Measurements from ENCODE around the gene TPRN.
"Not testable (repeated sequence)": the region's sequence is repeated elsewhere in the genome, so short reads cannot be mapped to it uniquely, and the experiment has no call there.

The TPRN gene

DNA sequence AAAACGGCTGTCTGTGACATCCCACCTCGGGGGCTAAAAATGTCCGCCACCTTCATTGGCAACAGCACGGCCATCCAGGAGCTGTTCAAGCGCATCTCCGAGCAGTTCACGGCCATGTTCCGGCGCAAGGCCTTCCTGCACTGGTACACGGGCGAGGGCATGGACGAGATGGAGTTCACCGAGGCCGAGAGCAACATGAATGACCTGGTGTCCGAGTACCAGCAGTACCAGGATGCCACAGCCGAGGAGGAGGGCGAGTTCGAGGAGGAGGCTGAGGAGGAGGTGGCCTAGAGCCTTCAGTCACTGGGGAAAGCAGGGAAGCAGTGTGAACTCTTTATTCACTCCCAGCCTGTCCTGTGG is 42.7 kb upstream of the TPRN start:
- 0 out of 2 replicates have a peak, but pooled peaks have one; percentile 27 for TF ChIP-seq POU2F2 (IDR thresholded peaks at IDR 0.05; ENCODE audit: low read depth, low read length)
- FAIRE-seq: not testable (repeated sequence)

DNA sequence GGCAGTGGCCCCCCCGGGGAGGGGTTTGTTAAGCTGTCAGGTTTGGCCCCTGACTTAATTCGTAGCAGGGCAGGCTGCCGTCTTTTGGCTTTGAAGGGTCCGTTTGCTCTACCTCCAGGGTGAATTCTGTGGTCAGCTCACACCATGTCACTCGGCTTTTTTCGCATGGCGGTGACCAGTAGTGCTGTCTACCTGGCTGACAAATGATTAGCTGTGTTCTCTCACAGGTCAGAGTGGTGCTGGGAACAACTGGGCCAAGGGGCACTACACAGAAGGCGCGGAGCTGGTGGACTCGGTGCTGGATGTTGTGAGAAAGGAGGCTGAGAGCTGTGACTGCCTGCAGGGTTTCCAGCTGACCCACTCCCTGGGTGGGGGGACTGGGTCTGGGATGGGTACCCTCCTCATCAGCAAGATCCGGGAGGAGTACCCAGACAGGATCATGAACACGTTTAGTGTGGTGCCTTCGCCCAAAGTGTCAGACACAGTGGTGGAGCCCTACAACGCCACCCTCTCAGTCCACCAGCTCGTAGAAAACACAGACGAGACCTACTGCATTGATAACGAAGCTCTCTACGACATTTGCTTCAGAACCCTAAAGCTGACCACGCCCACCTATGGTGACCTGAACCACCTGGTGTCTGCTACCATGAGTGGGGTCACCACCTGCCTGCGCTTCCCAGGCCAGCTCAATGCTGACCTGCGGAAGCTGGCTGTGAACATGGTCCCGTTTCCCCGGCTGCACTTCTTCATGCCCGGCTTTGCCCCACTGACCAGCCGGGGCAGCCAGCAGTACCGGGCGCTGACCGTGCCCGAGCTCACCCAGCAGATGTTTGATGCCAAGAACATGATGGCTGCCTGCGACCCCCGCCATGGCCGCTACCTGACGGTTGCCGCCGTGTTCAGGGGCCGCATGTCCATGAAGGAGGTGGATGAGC is 42.0 kb upstream of the TPRN start:
- TF ChIP-seq TAF1 (IDR thresholded peaks at IDR 0.05; ENCODE audit: low read depth, low read length) (no peak), POU2F2 (IDR thresholded peaks at IDR 0.05; ENCODE audit: low read depth, low read length) (no peak), SPI1 (IDR thresholded peaks at IDR 0.05; ENCODE audit: low read depth, low read length) (no peak), POLR2A (IDR thresholded peaks at IDR 0.05; ENCODE audit: low read depth, low read length) (no peak), PAX5 (IDR thresholded peaks at IDR 0.05; ENCODE audit: insufficient read depth, low read length, severe bottlenecking) (no peak), POLR2AphosphoS5 (IDR thresholded peaks at IDR 0.05; ENCODE audit: low read depth, low read length) (no peak; the same call in 1 of the 2 replicates)
- FAIRE-seq (no peak), DNase-seq (ENCODE audit: insufficient read length, low spot score) (no peak)

More for the DNA sequence above, 42.7 kb upstream of the TPRN start:
- DNase-seq (ENCODE audit: insufficient read length, low spot score): not testable (repeated sequence)

DNA sequence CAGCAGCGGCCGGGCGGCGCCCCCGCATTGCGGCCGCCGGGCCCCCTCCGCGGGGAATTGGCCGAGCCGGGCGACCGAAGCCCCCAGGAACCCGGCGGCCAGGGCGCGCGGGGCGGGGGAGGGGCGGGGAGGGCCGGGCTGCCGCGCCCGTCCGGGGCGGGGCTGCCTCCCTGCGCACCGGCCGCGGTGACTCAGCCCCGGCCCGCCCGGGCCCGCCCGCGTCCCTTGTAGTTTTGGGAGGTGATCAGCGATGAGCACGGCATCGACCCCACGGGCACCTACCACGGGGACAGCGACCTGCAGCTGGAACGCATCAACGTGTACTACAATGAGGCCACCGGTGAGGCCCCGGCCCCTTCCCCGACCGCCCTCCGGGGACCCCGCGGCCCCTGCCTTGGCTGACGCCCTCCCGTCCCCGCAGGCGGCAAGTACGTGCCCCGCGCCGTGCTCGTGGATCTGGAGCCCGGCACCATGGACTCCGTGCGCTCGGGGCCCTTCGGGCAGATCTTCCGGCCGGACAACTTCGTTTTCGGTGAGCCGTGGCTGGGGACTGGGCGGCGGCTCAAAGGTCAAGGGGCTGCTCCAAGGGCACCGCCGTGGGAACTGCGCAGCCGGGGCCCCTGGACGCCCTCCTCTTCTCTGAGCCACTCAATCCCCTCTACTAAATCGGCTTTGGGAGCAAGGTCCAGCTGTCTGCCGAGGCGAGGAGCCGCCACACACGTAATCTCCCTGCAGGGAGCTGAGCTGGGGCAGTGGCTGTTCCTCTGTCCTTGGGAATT is 41.1 kb upstream of the TPRN start:
- no peak for TF ChIP-seq SPI1 (IDR thresholded peaks at IDR 0.05; ENCODE audit: low read depth, low read length)
- TF ChIP-seq PAX5 (IDR thresholded peaks at IDR 0.05; ENCODE audit: insufficient read depth, low read length, severe bottlenecking): no peak
- TF ChIP-seq POLR2AphosphoS5 (IDR thresholded peaks at IDR 0.05; ENCODE audit: low read depth, low read length): no peak
- TF ChIP-seq POU2F2 (IDR thresholded peaks at IDR 0.05; ENCODE audit: low read depth, low read length): no peak
- no peak for TF ChIP-seq POLR2A (IDR thresholded peaks at IDR 0.05; ENCODE audit: low read depth, low read length)
- peak; percentile 33 for FAIRE-seq
- peak; percentile 65 for DNase-seq (ENCODE audit: insufficient read length, low spot score)

DNA sequence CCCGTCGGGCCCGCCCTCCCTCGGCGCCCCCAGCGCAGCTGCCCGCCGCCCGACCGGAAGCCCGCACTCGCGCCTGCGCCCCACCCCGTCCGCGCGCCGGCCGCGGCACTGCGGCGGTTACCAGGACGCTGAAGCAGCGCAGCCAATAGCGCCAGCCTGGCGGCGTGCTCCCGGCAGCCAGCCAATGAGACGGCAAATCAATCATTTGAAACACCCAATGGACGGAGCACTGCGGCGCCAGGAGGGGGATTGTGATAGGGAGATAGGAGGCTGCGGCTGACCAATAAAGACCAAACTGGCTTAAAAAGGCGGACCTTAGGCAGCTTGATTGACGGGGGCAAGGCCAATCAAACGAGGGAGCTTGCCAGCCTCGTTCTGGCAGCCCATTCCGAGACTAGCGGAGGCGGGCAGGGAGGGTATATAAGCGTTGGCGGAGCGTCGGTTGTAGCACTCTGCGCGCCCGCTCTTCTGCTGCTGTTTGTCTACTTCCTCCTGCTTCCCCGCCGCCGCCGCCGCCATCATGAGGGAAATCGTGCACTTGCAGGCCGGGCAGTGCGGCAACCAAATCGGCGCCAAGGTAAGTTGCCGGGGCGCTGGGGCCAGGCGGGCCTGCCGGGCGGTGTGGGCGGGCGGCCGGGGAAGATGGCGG is 40.4 kb upstream of the TPRN start, which contains the start of gene TUBB4B:
Gene TUBB4B (plus strand): TSS at position 447 of the 649 bp plus-strand sequence. CDS start 74 bp downstream, at position 521.
- TF ChIP-seq SPI1 (IDR thresholded peaks at IDR 0.05; ENCODE audit: low read depth, low read length) (no peak), TAF1 (IDR thresholded peaks at IDR 0.05; ENCODE audit: low read depth, low read length) (peak; percentile 99), POLR2A (IDR thresholded peaks at IDR 0.05; ENCODE audit: low read depth, low read length) (peak; percentile 99), POLR2AphosphoS5 (IDR thresholded peaks at IDR 0.05; ENCODE audit: low read depth, low read length) (peak; percentile 99), PAX5 (IDR thresholded peaks at IDR 0.05; ENCODE audit: insufficient read depth, low read length, severe bottlenecking) (no peak), POU2F2 (IDR thresholded peaks at IDR 0.05; ENCODE audit: low read depth, low read length) (peak; percentile 90)
- FAIRE-seq (peak; percentile 100), DNase-seq (ENCODE audit: insufficient read length, low spot score) (peak; percentile 99)

DNA sequence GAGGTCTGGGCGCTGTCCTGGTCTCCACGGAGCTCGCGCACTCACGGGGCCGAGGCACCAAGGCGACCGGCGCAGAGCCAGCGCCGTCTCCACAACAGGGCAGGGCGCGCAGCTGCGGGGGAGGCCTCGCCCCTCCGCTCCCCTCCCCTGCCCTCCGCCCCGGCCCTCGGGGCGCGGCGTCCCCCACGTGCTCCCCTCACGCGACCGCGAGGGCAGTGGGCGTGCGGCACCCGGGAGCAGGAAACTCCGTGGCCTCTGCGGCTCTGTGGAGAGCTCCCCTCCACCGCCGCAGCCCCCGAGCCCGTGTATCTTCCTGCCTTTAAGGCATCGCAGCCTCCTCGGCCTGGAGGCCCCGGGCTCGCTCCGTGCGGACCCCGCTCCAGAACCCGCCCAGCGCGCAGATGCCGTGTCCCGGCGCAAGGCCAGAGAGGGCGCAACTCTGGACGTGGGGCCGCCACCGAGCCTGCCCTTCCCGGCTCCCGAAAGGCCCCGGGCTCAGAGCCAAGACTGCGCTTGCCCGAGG is 39.8 kb upstream of the TPRN start:
- TF ChIP-seq TAF1 (IDR thresholded peaks at IDR 0.05; ENCODE audit: low read depth, low read length) (peak; percentile 21), POU2F2 (IDR thresholded peaks at IDR 0.05; ENCODE audit: low read depth, low read length) (no peak), PAX5 (IDR thresholded peaks at IDR 0.05; ENCODE audit: insufficient read depth, low read length, severe bottlenecking) (no peak), POLR2AphosphoS5 (IDR thresholded peaks at IDR 0.05; ENCODE audit: low read depth, low read length) (no peak)
- FAIRE-seq: no peak
- peak; percentile 67 for DNase-seq (ENCODE audit: insufficient read length, low spot score)

DNA sequence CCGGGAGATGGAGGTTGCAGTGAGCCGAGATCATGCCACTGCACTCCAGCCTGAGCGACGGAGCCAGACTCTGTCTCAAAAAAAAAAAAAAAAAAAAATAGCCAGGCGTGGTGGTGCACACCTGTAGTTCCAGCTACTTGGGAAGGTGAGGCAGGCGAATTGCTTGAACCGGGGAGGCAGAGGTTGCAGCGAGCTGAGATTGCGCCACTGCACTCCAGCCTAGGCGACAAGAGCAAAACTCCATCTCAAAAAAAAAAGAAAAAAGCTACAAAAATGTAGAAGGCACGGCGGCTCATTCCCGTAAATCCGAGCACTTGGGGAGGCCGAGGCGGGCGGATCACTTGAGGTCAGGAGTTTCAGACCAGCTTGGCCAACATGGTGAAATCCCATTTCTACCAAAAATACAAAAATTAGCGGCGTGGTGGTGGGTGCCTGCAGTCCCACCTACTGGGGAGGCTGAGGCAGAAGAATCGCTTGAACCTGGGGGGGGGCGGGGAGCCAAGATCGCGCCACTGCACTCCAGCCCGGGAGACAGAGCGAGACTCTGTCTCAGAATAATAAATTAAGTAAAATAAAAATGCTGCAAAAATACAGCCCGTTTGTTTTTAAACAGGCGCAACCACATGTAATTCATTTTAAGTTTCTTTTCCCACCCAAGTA is 39.1 kb upstream of the TPRN start:
- DNase-seq (ENCODE audit: insufficient read length, low spot score); FAIRE-seq: not testable (repeated sequence)

DNA sequence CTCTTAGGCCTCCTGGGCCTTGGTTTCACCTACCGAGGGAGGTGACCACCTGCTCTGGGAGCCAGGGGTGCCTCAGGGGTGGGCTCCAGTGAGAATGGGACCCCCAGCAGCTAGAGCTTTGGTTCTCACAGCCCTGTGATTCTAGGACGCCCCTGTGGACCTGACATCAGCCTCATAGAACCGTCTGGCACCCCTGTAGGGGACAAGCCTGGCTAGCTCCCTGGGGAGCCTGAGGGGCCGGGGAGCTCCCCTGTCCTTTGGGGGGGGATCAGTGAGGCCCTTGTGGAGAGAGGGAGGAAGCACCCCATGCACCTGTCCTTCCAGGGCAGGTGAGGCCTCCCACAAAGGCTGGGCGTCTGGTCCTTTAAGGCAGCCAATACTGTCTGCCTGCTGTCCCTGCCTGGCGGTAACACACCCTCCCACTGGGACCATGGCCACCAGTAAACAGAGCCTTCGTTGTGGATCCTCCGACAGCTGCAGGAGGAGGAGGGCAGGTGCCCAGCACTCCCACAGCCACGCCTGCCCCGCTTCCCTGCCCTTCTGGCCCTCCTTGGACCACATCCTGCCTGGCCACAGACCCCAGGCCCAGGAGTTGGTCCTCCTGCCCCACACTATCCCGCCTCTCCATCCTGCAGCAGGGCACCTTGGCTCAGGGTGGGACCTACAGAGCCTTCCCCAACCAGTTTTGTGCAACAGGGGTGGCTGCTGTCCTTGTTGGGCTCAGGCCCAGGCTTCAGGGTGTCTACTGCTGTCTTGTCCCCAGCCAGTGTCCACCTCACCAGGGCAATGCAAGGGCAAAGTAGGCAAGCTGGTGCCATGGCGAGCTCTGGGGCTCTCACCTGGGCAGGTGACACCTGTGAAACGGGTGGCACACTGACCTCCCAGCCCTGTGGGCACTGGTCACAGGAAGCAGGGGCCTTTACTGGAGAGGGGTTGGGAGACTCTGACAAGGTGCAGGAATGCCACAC is 37.5 kb upstream of the TPRN start:
- FAIRE-seq (no peak), DNase-seq (ENCODE audit: insufficient read length, low spot score) (no peak)
- TF ChIP-seq TAF1 (IDR thresholded peaks at IDR 0.05; ENCODE audit: low read depth, low read length) (no peak), POLR2A (IDR thresholded peaks at IDR 0.05; ENCODE audit: low read depth, low read length) (no peak), SPI1 (IDR thresholded peaks at IDR 0.05; ENCODE audit: low read depth, low read length) (no peak), POU2F2 (IDR thresholded peaks at IDR 0.05; ENCODE audit: low read depth, low read length) (no peak), POLR2AphosphoS5 (IDR thresholded peaks at IDR 0.05; ENCODE audit: low read depth, low read length) (no peak), PAX5 (IDR thresholded peaks at IDR 0.05; ENCODE audit: insufficient read depth, low read length, severe bottlenecking) (no peak)

DNA sequence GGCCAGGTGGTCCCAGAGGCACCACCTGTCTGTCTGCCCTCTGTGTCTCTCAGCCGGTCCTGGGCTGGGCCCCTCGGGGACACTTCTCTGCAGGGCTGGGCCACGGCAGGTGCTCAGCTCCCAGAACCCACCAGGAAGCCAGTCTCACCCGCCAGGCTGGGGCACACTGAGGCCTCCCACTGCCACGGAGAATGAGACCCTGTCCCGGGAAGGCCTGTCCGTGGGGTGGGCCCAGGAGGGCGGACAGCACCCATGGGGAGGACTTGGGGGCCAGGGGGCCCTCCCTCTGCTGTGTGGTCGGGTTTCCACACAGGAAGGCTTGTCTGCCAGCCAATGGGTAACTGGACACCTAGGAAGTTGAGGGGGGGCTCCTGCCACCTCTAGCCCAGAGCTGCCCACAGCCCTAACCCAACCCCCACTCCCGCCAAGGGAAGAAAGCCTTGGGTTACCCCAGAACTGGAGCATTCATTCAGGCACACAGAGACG is 36.4 kb upstream of the TPRN start:
- FAIRE-seq (peak; percentile 57), DNase-seq (ENCODE audit: insufficient read length, low spot score) (no peak)
- TF ChIP-seq POU2F2 (IDR thresholded peaks at IDR 0.05; ENCODE audit: low read depth, low read length) (no peak), TAF1 (IDR thresholded peaks at IDR 0.05; ENCODE audit: low read depth, low read length) (no peak), PAX5 (IDR thresholded peaks at IDR 0.05; ENCODE audit: insufficient read depth, low read length, severe bottlenecking) (no peak), SPI1 (IDR thresholded peaks at IDR 0.05; ENCODE audit: low read depth, low read length) (no peak), POLR2AphosphoS5 (IDR thresholded peaks at IDR 0.05; ENCODE audit: low read depth, low read length) (no peak), POLR2A (IDR thresholded peaks at IDR 0.05; ENCODE audit: low read depth, low read length) (no peak)

Measured in GM12891 (cell line).